Measurements from ENCODE around the gene CYP46A1. TPM values are rescaled to one million over a fixed set of nuclear protein-coding genes. Genes with fewer than 3 reads are reported as not detected.

The CYP46A1 gene
- polyA plus RNA-seq, 1 donor, result 1.5 TPM

- H3K9me3 ChIP-seq (ENCODE audit: control insufficient read depth, low read depth, low read length), result no peaks in the 10 kb centered on the region
- no peaks in the 10 kb centered on the region for H3K36me3 ChIP-seq (ENCODE audit: control insufficient read depth, insufficient read depth, low read length)
- peaks cover 3% of the 10 kb centered on the region for H3K4me1 ChIP-seq (ENCODE audit: control insufficient read depth, insufficient read depth, low read length)
- no peak overlapping the region for H3K27ac ChIP-seq (ENCODE audit: low read length)
- peaks cover 34% of the 10 kb centered on the region for H3K27me3 ChIP-seq (ENCODE audit: control insufficient read depth, insufficient read depth, low read length)
- no peak for DNase-seq
- WGBS (ENCODE audit: insufficient coverage, low lambda C conversion rate), result 100% methylated on average over 4 of the region's 11 CpGs
- H3K4me3 ChIP-seq (ENCODE audit: low read length), result no peak overlapping the region
Observed at GRCh38 chr14:99688629-99689028, 4.5 kb downstream of the CYP46A1 start.

DNA sequence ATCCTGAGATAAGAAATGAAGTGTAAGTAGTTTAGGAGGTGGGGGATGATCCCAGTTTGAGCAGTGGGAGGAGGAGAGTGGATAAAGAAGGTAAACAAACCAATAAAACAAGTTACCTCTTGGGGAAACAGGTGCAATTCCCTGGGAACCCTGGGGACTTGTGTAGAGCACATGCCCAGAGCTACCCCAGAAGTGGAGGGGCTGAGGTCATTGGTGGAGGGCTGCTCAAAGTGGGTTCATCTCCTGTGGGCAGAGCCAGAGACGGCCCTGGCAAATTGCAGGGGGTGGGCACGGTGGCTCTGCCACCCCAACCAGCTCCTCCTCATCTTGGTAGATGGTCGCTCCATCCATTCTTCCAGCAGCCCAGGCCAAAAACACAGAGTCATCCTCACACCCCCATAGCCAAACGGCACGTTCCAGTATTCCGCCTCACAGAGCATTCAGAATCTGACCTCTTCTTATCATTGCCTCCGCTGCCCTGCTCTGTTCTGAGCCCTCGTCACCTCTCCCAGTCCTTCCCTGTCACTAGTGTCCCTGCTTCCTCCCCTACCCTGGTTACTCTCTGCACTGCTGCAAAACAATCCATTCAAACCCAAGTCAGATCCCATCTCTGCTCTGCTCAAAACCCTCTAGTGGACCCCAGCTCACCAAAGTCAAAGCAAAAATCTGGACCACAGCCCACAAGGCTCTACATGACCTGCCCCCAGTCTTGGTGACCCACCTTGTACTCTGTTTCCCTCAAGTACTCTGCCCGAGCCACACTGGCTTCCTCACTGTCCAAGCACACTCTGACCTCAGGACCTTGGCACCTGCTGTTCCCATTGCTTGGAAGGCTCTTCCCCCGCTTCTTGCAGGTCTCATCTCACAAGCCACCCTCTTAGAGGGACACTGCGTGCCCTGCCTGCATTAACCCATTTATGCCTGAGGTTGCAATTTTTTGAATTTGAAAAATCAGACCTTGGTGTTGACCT is 5.5 kb downstream of the CYP46A1 start:
- DNase-seq, result no peak

DNA sequence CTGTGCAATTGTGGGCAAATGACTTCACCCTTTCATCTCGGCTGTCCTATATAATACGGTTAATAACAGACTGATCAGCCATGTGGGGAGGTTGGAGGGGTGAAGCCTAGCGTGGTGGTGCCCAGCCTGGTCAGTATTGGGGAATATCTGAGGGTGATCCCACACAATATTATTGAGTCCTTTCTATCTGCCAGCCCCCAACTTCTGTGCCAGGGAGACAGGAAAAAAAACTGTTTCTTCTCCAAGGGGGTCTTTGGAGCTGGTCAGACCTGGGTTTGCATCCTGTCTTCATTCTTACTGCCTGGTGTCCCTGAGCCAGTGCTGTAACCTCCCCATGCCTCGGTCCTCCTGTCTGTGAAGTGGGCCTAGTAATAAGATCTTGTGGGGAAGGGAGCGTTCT is 6.5 kb downstream of the CYP46A1 start:
- H3K4me3 ChIP-seq (ENCODE audit: low read length), result no peak overlapping the region
- WGBS (ENCODE audit: insufficient coverage, low lambda C conversion rate), result no CpG with 5 or more reads among the region's 5 CpGs
- peaks cover 26% of the 10 kb centered on the region for H3K27me3 ChIP-seq (ENCODE audit: control insufficient read depth, insufficient read depth, low read length)
- H3K9me3 ChIP-seq (ENCODE audit: control insufficient read depth, low read depth, low read length), result no peaks in the 10 kb centered on the region
- DNase-seq, result no peak
- H3K4me1 ChIP-seq (ENCODE audit: control insufficient read depth, insufficient read depth, low read length), result no peaks in the 10 kb centered on the region
- H3K27ac ChIP-seq (ENCODE audit: low read length), result no peak overlapping the region
- no peaks in the 10 kb centered on the region for H3K36me3 ChIP-seq (ENCODE audit: control insufficient read depth, insufficient read depth, low read length)

More for the DNA sequence above, 5.5 kb downstream of the CYP46A1 start:
- Histone ChIP-seq H3K36me3 (ENCODE audit: control insufficient read depth, insufficient read depth, low read length) (no peaks in the 10 kb centered on the region), H3K27ac (ENCODE audit: low read length) (no peak overlapping the region), H3K9me3 (ENCODE audit: control insufficient read depth, low read depth, low read length) (no peaks in the 10 kb centered on the region), H3K4me1 (ENCODE audit: control insufficient read depth, insufficient read depth, low read length) (peaks cover 2% of the 10 kb centered on the region), H3K27me3 (ENCODE audit: control insufficient read depth, insufficient read depth, low read length) (peaks cover 33% of the 10 kb centered on the region), H3K4me3 (ENCODE audit: low read length) (no peak overlapping the region)
- WGBS (ENCODE audit: insufficient coverage, low lambda C conversion rate), result 67% methylated on average over 5 of the region's 11 CpGs

DNA sequence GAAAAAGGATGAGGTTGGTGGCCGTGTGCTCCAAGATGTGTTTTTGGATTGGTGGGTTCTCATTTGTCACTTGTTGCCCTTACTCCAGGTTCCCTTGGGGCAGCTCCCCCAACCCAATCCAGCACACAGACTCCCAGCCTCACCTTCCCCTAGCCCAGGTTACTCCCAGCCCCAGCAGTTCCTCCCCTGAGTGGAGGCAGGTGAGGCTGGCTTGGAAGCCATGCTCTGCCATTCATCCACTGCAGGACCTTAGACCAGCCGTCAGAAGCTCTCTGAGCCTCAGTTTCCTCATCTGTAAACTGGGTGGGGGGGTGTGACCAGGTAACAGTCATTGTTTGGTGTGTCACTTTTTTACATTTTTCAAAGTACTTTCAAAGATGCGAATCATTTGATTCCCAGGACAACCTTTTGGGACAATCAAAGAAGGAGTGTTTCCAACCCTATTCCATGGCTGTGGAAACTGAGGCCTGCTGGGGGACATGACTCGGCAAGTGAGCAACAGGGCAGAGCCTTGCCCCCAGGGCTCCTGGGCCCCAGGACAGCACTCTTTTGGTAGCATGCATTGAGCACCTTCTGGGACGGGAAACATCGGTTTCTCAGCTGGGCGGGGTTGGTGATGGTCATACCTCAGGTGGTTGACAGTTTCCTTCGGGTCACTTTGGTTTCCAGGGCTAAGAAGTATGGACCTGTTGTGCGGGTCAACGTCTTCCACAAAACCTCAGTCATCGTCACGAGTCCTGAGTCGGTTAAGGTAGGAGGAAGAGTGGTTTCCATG is 7.2 kb downstream of the CYP46A1 start:
- no peaks in the 10 kb centered on the region for H3K4me1 ChIP-seq (ENCODE audit: control insufficient read depth, insufficient read depth, low read length)
- H3K36me3 ChIP-seq (ENCODE audit: control insufficient read depth, insufficient read depth, low read length), result no peaks in the 10 kb centered on the region
- WGBS (ENCODE audit: insufficient coverage, low lambda C conversion rate), result no CpG with 5 or more reads among the region's 13 CpGs
- H3K4me3 ChIP-seq (ENCODE audit: low read length), result no peak overlapping the region
- H3K27ac ChIP-seq (ENCODE audit: low read length), result no peak overlapping the region
- no peak for DNase-seq
- peaks cover 25% of the 10 kb centered on the region for H3K27me3 ChIP-seq (ENCODE audit: control insufficient read depth, insufficient read depth, low read length)
- no peaks in the 10 kb centered on the region for H3K9me3 ChIP-seq (ENCODE audit: control insufficient read depth, low read depth, low read length)

DNA sequence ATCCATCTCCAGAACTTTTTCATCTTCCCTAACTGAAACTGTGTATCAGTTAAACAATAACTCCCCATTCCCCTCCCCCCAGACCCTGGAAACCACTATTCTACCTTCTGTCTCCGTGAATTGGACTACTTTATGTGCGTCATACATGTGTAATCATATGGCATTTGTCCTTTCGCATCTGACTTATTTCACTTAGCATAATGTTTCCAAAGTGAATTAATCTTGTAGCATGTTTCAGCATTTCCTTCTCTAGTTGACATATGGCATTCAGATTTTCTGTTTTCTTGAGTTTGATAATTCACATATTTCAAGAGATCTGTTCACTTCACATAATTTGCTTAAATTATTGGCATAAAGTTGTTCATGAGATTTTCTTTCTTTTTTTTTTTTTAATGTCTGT is 9.8 kb downstream of the CYP46A1 start:
- H3K4me1 ChIP-seq (ENCODE audit: control insufficient read depth, insufficient read depth, low read length), result no peaks in the 10 kb centered on the region
- no peak overlapping the region for H3K27ac ChIP-seq (ENCODE audit: low read length)
- no peak overlapping the region for H3K4me3 ChIP-seq (ENCODE audit: low read length)
- no peaks in the 10 kb centered on the region for H3K36me3 ChIP-seq (ENCODE audit: control insufficient read depth, insufficient read depth, low read length)
- H3K9me3 ChIP-seq (ENCODE audit: control insufficient read depth, low read depth, low read length), result no peaks in the 10 kb centered on the region
- peaks cover 13% of the 10 kb centered on the region for H3K27me3 ChIP-seq (ENCODE audit: control insufficient read depth, insufficient read depth, low read length)
- no peak for DNase-seq
- no CpG with 5 or more reads among the region's 3 CpGs for WGBS (ENCODE audit: insufficient coverage, low lambda C conversion rate)

DNA sequence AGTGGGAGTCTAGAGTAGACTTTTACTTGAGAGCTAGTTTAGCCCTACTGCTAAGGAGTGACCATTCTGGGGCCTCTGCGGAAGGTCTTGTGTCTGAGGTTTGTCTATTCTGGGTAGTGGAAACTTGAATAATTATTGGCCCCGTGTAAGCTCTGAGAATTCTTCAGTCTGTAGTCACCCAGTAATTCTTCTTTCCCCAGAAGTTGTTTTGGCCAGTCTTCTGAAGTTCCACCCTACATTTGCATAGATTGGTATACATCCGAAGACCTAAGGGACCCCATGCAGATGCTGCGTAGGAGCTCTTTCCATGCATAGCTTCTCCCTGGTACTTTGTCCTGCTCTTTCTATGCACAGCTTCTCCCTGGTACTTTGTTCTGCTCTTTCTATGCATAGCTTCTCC is 12.8 kb downstream of the CYP46A1 start:
- H3K27me3 ChIP-seq (ENCODE audit: control insufficient read depth, insufficient read depth, low read length), result no peaks in the 10 kb centered on the region
- no peaks in the 10 kb centered on the region for H3K9me3 ChIP-seq (ENCODE audit: control insufficient read depth, low read depth, low read length)
- DNase-seq, result no peak
- no peaks in the 10 kb centered on the region for H3K4me1 ChIP-seq (ENCODE audit: control insufficient read depth, insufficient read depth, low read length)
- H3K27ac ChIP-seq (ENCODE audit: low read length), result no peak overlapping the region
- H3K36me3 ChIP-seq (ENCODE audit: control insufficient read depth, insufficient read depth, low read length), result no peaks in the 10 kb centered on the region
- WGBS (ENCODE audit: insufficient coverage, low lambda C conversion rate), result no CpG with 5 or more reads among the region's 4 CpGs
- no peak overlapping the region for H3K4me3 ChIP-seq (ENCODE audit: low read length)

- H3K4me3 ChIP-seq (ENCODE audit: low read length), result no peak overlapping the region
- H3K36me3 ChIP-seq (ENCODE audit: control insufficient read depth, insufficient read depth, low read length), result no peaks in the 10 kb centered on the region
- H3K27me3 ChIP-seq (ENCODE audit: control insufficient read depth, insufficient read depth, low read length), result no peaks in the 10 kb centered on the region
- H3K27ac ChIP-seq (ENCODE audit: low read length), result no peak overlapping the region
- H3K4me1 ChIP-seq (ENCODE audit: control insufficient read depth, insufficient read depth, low read length), result no peaks in the 10 kb centered on the region
- no CpG with 5 or more reads among the region's 6 CpGs for WGBS (ENCODE audit: insufficient coverage, low lambda C conversion rate)
- peaks cover 7% of the 10 kb centered on the region for H3K9me3 ChIP-seq (ENCODE audit: control insufficient read depth, low read depth, low read length)
- no peak for DNase-seq
Observed at GRCh38 chr14:99698236-99698635, 14.1 kb downstream of the CYP46A1 start.

DNA sequence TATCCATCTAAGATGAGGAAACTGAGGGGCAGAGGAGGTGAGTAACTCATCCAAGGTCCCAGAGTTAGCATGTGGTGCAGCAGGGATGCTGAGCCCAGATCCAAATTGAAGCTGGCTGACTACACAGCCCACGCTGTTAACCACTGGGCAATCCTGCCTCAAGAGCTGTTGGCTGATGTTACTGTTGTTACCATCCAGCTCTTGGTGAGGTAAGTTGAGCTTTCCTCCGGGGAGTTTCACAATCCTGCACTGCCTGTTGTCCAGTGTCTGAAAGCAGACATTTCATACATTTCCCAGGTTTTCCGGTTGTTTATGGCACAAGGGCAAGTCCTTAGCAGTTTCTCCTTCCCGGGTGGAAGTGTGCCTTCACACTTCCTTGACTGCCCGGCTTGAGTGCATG is 14.5 kb downstream of the CYP46A1 start:
- DNase-seq, result no peak
- Histone ChIP-seq H3K9me3 (ENCODE audit: control insufficient read depth, low read depth, low read length) (peaks cover 11% of the 10 kb centered on the region), H3K36me3 (ENCODE audit: control insufficient read depth, insufficient read depth, low read length) (no peaks in the 10 kb centered on the region), H3K27ac (ENCODE audit: low read length) (no peak overlapping the region), H3K4me3 (ENCODE audit: low read length) (no peak overlapping the region), H3K27me3 (ENCODE audit: control insufficient read depth, insufficient read depth, low read length) (no peaks in the 10 kb centered on the region), H3K4me1 (ENCODE audit: control insufficient read depth, insufficient read depth, low read length) (no peaks in the 10 kb centered on the region)
- 73% methylated on average over 3 of the region's 5 CpGs for WGBS (ENCODE audit: insufficient coverage, low lambda C conversion rate)

DNA sequence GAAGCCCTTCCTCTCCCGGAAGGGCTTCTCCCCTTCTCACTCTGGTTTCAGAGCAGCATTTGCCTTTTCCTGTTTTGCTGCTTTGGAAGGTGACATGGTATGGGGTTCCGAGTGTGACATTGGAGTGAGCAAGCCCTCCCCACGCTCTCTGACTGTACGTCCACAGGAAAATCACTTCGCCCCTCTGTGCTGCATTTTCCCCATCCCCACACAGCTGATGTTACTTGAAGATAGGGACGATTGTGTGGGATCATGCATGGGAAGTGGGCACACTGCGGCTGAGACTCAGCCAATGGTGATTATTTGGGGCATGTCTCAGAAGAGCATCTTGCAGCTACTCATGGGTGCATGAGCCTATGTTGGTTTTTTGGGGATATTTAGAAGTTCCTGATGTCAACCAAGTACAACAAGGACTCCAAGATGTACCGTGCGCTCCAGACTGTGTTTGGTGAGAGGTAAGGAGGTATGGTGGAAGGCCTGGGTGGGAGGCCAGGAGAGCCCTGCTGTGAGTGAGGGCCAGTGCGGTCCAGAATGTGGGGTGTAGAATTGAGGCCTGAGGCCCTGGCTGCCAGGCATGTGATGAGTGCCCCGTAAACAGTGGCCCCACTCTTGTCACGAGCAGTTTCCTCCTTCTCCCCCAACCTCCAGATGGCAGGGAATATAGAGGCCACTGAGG is 15.1 kb downstream of the CYP46A1 start:
- WGBS (ENCODE audit: insufficient coverage, low lambda C conversion rate), result no CpG with 5 or more reads among the region's 12 CpGs
- Histone ChIP-seq H3K36me3 (ENCODE audit: control insufficient read depth, insufficient read depth, low read length) (no peaks in the 10 kb centered on the region), H3K27me3 (ENCODE audit: control insufficient read depth, insufficient read depth, low read length) (no peaks in the 10 kb centered on the region), H3K4me3 (ENCODE audit: low read length) (no peak overlapping the region), H3K4me1 (ENCODE audit: control insufficient read depth, insufficient read depth, low read length) (no peaks in the 10 kb centered on the region), H3K27ac (ENCODE audit: low read length) (no peak overlapping the region), H3K9me3 (ENCODE audit: control insufficient read depth, low read depth, low read length) (peaks cover 11% of the 10 kb centered on the region)
- no peak for DNase-seq

DNA sequence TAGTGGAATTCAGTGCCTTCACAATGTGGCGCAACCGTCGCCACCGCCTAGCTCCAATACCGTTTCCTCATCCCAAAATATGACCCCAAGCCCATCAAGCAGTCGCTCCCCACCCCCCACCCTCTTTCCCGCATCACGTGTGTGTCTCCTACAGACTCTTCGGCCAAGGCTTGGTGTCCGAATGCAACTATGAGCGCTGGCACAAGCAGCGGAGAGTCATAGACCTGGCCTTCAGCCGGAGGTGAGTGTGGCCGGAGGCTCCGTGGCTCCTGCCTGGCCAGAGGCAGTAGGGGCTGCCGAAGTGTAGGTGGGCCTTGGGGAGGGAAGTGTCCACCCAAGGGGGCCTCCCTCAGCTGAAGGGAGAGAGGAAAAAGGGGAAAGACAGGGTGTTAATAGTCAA is 15.8 kb downstream of the CYP46A1 start:
- Histone ChIP-seq H3K9me3 (ENCODE audit: control insufficient read depth, low read depth, low read length) (peaks cover 11% of the 10 kb centered on the region), H3K36me3 (ENCODE audit: control insufficient read depth, insufficient read depth, low read length) (no peaks in the 10 kb centered on the region), H3K4me1 (ENCODE audit: control insufficient read depth, insufficient read depth, low read length) (no peaks in the 10 kb centered on the region), H3K27me3 (ENCODE audit: control insufficient read depth, insufficient read depth, low read length) (no peaks in the 10 kb centered on the region), H3K4me3 (ENCODE audit: low read length) (no peak overlapping the region), H3K27ac (ENCODE audit: low read length) (no peak overlapping the region)
- 100% methylated on average over 1 of the region's 16 CpGs for WGBS (ENCODE audit: insufficient coverage, low lambda C conversion rate)
- no peak for DNase-seq
